GM19324 (cell line): Measurements from ENCODE around the gene MAN2A1.

Experiments used
- ATAC-seq: cut with Tn5 transposase; IDR thresholded peaks from one replicate; pipeline ENCODE4 v1.9.1; 2021; ENCODE audit warnings: mild to moderate bottlenecking, moderate library complexity; ENCODE audit not compliant: unreplicated experiment, low FRiP score

The MAN2A1 gene

GRCh38 chr5:109678447-109678846 is 11.3 kb upstream of the MAN2A1 start:
- ATAC-seq, result no peak

GRCh38 chr5:109681763-109682162 is 8.0 kb upstream of the MAN2A1 start:
- ATAC-seq, result no peak

GRCh38 chr5:109682383-109682782 is 7.3 kb upstream of the MAN2A1 start:
- ATAC-seq, result no peak

DNA sequence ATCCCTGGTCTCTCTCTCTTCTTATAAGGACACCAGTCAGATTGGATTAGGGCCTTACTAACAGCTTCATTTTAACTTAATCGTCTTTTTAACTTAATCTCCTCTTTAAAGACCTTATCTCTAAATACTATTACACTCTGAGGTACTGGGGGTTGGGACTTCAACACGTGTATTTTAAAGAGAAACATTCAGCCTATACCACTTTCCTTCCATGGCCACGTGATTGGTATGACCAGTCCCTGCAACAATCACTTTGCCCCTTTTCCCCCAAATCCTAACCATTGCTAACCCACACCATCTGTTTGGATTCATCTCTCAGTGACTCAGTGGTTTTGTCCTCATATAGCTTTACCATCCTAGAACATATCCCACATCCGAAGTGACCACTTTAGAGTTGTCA is 3.8 kb upstream of the MAN2A1 start:
- no peak for ATAC-seq

DNA sequence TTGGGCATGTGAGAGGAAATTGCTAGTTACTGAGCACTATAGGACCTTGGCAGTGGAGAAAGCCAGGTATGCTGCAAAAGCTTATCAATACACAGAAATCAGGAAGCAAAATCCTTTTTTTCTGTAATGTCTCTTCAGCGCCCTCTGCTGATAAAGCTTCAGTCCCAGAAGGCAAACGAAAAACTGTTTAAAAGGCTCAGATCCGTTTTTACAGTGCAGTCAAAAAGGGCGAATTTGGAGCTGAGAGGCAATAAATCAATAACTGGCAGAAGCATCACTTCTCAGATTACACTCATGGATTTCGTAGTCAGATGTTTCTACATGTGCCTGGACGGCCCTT is 1.1 kb upstream of the MAN2A1 start:
- no peak for ATAC-seq

DNA sequence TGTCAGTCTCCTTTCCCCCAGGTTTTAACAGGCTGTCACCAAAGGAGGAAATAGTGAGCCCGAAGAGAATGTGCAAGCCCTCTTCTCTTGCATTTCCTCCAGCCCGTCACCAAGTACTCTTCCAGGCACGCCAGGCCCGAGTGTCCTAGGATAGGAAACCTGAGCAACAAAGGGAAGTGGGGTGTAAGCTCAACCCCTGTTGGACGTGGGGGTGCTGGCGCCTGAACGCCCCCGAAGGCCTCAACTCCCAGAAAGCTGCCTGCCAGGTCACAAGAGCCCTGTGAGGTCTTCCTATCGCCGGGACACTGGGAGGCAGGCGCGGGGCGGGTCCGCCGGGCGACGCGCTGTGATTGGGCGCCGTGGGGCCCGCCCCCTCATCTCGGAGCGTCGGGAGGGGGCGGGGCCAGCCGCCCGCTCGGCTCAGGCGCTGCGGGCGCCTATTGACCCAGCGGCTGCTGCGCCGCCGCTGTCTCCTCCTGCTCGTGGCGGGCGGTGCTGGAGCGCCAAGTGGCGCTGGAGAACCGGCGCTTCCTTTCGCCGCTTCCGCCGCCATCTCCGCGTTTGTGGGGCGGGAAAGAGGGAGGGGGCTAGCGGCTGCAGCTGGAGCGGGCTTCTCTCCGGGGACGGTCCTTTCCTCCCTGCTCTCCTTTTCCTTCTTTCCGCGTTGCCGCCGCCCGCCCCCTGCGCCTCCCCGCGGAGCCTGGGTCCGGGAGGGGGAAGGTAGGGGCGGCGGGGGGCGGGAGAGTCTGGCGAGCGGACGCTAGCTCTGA is 572 bp upstream of the MAN2A1 start:
- peak; percentile 86 for ATAC-seq

DNA sequence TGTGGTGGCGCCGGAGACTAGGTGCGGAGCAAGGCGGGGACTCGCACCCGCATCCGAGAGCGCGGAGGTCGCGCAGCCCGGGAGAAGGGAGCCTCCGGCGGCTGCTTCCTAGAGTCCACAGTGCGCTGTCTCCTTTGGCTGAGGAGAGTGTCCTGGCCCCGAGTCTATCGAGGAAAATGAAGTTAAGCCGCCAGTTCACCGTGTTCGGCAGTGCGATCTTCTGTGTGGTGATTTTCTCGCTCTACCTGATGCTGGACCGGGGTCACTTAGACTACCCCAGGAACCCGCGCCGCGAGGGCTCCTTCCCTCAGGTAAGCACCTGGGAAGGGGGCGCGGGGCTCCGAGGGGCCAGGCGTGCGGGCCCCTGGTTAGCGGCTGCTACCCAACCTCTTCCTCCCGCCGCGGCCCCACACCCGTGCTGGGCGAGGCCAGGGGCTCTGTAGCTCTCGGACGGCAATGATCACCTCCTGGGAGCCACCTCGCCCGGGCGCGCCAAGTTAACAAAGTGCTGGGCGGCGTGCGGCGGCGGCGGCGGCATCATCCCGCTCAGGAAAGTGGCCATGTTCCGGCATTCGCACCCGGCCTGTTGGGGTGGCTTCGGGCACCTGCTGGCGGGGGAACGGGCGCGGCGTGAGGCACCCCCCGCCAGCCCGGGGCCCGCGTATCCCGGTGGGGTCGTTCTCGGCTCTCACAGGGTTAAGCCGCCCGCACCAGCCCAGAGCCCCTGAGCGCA is 681 bp downstream of the MAN2A1 start:
- no peak for ATAC-seq

DNA sequence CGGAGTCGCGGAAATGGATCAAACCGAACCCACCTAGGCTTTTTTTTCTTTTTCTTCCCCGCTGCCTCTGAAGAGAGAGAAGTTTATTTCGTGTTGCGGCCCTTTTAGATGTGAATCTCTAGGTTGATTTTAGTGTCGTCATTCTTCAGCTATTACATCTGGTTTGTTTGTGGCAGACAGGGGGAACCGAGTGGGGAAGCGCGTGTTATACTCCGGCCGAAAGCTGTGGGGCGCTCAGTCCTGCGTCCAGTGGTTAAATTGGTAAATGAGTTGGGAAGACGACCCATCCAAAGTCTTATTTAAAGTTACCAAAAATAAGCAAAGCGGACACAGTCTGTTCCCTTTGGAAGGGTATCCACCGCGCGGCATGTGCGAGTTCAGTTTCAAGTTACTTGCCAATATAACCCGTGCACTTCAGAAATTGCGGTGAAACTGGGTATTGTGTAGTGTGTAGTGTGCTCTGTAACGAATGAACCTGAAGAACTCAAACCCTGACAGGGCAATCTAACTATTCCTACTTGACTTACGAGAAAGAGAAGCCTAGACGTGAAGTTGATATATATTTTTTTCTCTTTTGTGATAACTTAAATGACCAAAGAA is 1.3 kb downstream of the MAN2A1 start:
- ATAC-seq, result peak; percentile 21

GRCh38 chr5:109691996-109692395 is 2.3 kb downstream of the MAN2A1 start:
- ATAC-seq, result no peak

DNA sequence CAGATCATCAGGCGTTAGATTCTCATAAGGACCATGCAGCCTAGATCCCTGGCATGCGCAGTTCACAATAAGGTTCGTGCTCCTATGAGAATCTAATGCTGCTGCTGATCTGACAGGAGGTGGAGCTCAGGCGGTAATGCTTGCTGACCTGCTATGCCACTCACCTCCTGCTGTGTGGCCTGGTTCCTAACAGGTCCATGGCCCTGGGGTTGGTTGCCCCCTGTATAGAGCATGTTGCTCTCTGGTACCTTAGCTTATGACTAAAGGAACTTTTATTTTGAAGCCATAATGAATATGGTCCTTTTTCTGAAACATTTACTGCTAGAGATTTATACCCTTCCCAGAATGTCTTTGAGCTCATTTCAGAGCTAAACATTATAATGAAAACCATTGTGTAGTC is 3.1 kb downstream of the MAN2A1 start:
- no peak for ATAC-seq

- ATAC-seq, result no peak
These were observed 4.0 kb downstream of the MAN2A1 start for GRCh38 chr5:109693535-109694400.

DNA sequence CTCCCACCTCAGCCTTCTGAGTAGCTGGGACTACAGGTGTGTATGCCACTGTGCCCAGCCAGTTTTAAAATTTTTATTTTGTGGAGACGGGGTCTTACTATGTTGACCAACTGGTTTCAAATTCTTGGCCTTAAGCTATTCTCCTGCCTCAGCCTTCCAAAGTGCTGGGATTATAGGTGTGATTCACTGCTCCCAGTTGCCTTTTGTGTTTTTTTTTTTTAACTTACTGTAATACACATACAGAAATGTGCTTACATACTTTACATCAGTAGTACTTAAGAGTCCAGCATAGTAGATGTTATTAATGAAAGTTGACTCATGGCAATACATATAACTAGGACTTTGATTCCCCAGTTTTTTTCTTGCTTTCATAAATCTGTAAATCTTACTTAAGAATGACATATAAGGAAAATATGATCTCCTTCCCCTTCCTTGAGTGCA is 4.7 kb downstream of the MAN2A1 start:
- ATAC-seq, result no peak

DNA sequence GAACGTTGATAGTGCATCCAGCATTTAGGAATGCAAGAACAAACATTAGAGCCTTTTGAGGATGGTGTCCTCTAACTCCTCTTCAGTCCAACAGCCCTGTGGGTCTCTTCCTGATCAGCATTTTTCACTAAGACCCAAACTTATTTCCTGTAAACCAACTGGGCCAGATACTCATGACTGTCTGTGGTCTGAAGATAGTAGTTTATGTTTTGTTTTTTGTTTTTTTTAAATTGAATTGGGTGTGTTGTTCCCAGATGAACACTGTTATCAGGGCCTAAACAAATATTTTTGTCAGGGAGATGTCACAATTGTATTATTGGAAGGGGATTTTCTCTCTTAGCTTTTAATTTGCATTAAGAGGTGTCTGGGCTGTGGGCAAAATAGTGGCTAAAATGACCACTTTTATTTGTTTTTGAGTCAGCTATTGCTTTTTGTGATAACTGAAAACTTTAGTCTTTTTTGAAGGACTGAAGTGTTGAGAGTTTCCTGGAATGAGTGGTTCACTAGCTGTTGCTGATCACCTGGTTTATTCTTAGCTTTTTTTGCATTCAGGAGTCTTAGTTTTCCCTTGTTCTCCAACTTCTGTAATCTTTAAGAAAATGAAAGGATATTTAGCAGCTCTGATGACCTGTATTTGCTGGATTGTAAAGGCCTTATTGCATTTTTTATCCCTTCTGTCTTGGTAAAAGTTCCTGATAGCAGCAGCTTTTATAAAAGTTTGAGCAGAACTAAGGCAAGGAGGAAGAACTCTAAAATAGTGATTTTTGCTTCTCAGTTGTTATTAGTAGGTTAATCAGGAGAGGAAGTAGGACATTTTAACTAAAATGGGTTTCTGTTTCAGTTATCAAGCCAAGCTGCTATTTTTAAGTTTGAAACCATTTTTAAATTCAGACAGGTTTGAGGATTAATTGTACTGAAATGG is 5.5 kb downstream of the MAN2A1 start:
- ATAC-seq, result peak; percentile 57

GRCh38 chr5:109697339-109697738 is 7.6 kb downstream of the MAN2A1 start:
- no peak for ATAC-seq

- ATAC-seq, result no peak
These were observed 10.9 kb downstream of the MAN2A1 start for GRCh38 chr5:109700516-109701153.

DNA sequence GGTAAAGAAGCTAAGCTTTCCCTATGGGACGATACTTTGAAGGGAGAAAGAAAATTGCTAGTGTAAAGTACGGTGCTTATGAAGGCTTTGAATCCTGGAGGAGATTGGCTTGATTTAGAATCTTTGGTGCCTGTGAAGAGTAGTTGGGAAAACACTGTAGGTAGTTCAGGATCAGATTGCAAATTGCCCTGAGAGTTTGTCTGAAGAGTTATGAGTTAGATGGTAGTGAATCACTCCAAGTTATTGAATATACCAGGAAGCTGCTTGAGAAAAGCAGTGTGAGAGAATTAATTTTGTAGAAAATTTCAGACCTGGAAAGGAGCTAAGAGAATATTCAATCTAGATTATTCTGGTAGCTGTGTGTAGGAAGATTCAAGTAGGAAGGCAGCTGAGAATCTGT is 11.5 kb downstream of the MAN2A1 start:
- ATAC-seq, result no peak

DNA sequence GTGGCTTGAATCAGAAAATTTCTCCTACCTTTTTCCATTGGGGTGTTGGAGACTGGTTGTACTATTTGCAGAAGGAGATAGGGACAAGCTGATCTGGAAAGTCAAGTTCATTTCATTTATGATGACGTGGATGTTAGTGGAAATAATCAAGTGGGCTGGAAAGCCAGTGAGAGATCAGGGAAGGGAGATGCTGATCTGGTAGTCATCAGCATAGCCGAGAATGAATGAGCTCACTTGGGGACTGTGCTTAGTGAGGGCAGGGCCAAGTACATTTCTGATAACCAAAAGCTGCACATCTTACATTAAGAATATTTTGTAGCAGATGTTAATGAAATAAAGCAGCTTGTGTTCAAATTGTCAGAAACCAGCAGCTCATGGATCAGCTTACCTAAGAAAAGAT is 12.1 kb downstream of the MAN2A1 start:
- ATAC-seq, result no peak

GRCh38 chr5:109703166-109703565 is 13.4 kb downstream of the MAN2A1 start:
- no peak for ATAC-seq

- ATAC-seq, result no peak
These were observed 14.1 kb downstream of the MAN2A1 start for GRCh38 chr5:109703829-109704228.
